Natural killer cell (primary cell): Measurements from ENCODE around the gene NTSR2. TPM values are rescaled to one million over a fixed set of nuclear protein-coding genes. Genes with fewer than 3 reads are reported as not detected.

Source experiments
- ATAC-seq, 3 donors: fragments of 150-1000 bp in 2 of 3; fragments of 200-7000 bp in 1 of 3; cut with Tn5 transposase; 1 replicate in 1 of 3; 2 replicates in 2 of 3; pipeline ENCODE4 v1.10.0; 2021; ENCODE audit warnings: mild to moderate bottlenecking in 2 of 3, moderate library complexity in 2 of 3
- DNase-seq, 2 donors: peaks; one replicate each; pipeline versions ENCODE4 v3.0.0 to v3.0.0-alpha.2; 2013 to 2021; ENCODE audit warnings: mixed read lengths in 1 of 2
- H3K27ac ChIP-seq: one replicate; pipeline ENCODE4 v1.5.1; 2013; ENCODE audit warnings: mild to moderate bottlenecking, low read length
- H3K27me3 ChIP-seq: one replicate; pipeline ENCODE4 v1.6.1; 2013; ENCODE audit warnings: low read length; ENCODE audit not compliant: control insufficient read depth, insufficient read depth
- H3K36me3 ChIP-seq: one replicate; pipeline ENCODE4 v1.6.1; 2013; ENCODE audit warnings: low read length; ENCODE audit not compliant: control insufficient read depth, insufficient read depth
- H3K4me1 ChIP-seq: one replicate; pipeline ENCODE4 v1.6.1; 2013; ENCODE audit warnings: low read length; ENCODE audit not compliant: control insufficient read depth, insufficient read depth
- H3K4me3 ChIP-seq: one replicate; pipeline ENCODE4 v1.5.1; 2013; ENCODE audit warnings: low read length
- H3K9me3 ChIP-seq: one replicate; pipeline ENCODE4 v1.6.1; 2013; ENCODE audit warnings: low read length; ENCODE audit not compliant: control insufficient read depth, insufficient read depth
- H3K27ac Mint-ChIP-seq, 2 donors: one replicate each; pipeline ENCODE4 v1.8.0; 2022; ENCODE audit warnings: mild to moderate bottlenecking in 2 of 2, mixed read lengths in 2 of 2, moderate library complexity in 1 of 2
- H3K27me3 Mint-ChIP-seq, 2 donors: one replicate each; pipeline ENCODE4 v1.8.0; 2022; ENCODE audit warnings: low read depth in 2 of 2, mixed read lengths in 2 of 2
- H3K36me3 Mint-ChIP-seq: one replicate; pipeline ENCODE4 v1.8.0; 2022; ENCODE audit warnings: mixed read lengths
- H3K4me1 Mint-ChIP-seq, 2 donors: one replicate each; pipeline ENCODE4 v1.8.0; 2022; ENCODE audit warnings: mixed read lengths in 2 of 2
- H3K4me3 Mint-ChIP-seq: one replicate; pipeline ENCODE4 v1.8.0; 2022; ENCODE audit warnings: mild to moderate bottlenecking, moderate library complexity, mixed read lengths
- H3K9me3 Mint-ChIP-seq, 2 donors: one replicate each; pipeline ENCODE4 v1.8.0; 2022; ENCODE audit warnings: mixed read lengths in 2 of 2
- CTCF ChIP-seq: fragments of 200-600 bp; IDR thresholded peaks from one replicate; pipeline ENCODE4 v1.8.0; 2022; ENCODE audit warnings: antibody characterized with exemption
- WGBS: methylation state at CpG from one replicate; pipeline ENCODE4 v1.1.7; 2013; ENCODE audit warnings: missing lambda C conversion rate; ENCODE audit not compliant: insufficient coverage; 5-methylcytosine and 5-hydroxymethylcytosine counted together
- intact Hi-C: fragments of 100-400 bp; cut with micrococcal nuclease; formaldehyde crosslinking; loops from one replicate; pipeline ENCODE4 v1.14.2; 2022
- total RNA-seq, 4 donors: library from RNA; stranded (reverse); fragments of 120-200 nt in 1 of 4; gene quantifications; one replicate each; pipeline versions ENCODE4 v1.2.3 to v1.2.4, GENCODE V29; 2013 to 2022

NTSR2 gene
- total RNA-seq, 3 donors from 2014 or later (not counting 1 experiment from before 2014, with no cell fraction given) = not detected

DNA sequence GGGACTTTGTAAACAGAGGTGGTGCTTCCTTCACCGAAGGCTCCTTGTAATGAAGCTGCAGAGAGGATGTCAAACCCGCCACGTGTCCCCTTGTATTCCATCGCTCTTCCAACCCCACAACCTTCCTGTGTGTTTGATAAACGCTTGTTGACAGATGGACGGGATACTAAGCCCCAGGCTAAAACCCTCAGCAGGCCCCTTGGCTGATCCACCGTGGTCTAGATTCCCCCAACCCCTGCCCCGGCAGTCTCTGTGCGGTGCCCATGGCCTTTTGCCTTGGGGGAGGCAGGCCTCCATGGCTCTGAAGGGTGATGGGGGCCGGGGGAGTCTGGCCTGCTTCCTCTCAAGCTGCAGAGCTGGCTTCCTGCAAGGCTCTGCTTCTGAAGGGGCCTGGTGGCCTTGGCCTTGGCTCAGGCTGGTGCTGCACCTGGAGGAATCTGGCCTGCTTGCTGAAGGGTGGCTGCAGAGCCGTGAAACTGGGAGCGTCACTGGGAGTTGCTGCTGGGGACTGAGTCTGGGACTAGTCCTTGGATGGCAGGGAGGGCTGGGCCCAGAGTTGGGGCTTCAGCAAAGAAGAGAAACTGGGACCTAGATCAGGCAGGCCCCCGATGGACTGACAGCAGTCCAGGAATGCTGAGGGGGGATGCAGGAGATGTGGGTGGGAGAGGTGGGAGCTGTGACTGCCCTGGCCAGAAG is 9.6 kb upstream of the NTSR2 start:
- no peak for DNase-seq
- WGBS = 88% methylated on average over 13 of the region's 13 CpGs
- intact Hi-C loops = no loop called here

DNA sequence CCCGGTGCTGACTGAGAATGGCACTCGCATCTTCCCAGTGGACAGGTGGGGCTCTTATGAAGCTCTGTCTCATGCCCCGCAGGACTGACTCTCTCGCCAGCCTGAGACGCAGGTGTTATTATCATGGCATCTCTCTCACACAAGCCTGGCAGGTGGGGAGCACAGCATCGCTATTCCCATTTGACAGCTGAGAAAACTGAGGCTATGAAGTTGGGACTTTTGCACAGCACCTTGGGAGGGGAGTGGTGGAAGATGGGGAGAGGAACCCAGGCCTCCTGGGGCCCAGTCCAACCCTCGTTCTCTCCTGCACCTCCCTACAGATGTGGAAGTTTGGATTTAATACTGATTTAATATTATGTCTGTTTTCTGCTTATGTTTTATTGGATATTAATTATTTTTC is 9.0 kb upstream of the NTSR2 start:
- H3K27me3 ChIP-seq = peaks cover 8% of the 10 kb centered on the region
- 74% methylated on average over 6 of the region's 7 CpGs for WGBS

More for the DNA sequence above, 9.6 kb upstream of the NTSR2 start:
- ATAC-seq = no peak
- no peak for TF ChIP-seq CTCF
- no peaks in the 10 kb centered on the region for H3K9me3 ChIP-seq
- peaks cover 34 to 37% of the 10 kb centered on the region in 2 donors for H3K27me3 Mint-ChIP-seq
- no peaks in the 10 kb centered on the region for H3K4me1 ChIP-seq
- H3K4me3 ChIP-seq = no peak overlapping the region
- H3K27me3 ChIP-seq = peaks cover 8% of the 10 kb centered on the region
- H3K36me3 Mint-ChIP-seq = no peaks in the 10 kb centered on the region
- no peaks in the 10 kb centered on the region for H3K9me3 Mint-ChIP-seq
- no peaks in the 10 kb centered on the region for H3K4me1 Mint-ChIP-seq
- no peaks in the 10 kb centered on the region for H3K36me3 ChIP-seq
- no peak overlapping the region for H3K4me3 Mint-ChIP-seq
- no peak overlapping the region for H3K27ac ChIP-seq
- H3K27ac Mint-ChIP-seq = no peak overlapping the region

DNA sequence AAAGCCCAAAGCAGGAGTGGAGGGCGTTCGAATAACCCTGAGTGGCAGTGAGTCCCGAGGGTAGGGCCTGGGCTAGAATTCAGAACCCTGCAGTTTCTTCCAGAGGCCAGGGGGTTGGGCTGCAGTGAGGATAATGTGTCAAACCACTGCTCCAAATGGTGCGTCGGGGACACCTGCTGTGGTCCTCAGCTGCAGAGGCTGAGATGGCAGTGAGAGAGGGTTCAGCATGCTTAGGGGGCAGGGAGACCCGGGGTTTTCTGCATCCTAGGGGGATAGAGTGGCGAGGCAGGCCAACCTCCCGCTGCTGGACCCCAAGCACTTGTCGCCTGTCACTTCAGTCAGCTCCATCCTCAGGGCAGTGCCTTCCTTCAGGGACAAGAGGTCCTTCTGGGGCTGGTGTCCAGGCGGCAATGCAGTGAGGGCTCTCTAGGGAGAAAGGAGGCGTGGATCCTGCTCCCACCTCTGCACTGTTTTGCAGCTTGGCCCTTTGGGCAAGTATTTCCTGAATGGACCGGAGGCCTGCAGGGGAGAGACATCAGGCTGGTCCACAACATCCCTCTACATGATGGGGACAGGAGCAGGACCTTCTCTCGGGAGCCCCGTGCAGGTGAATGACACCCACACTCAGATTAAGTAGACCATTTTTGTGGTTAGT is 8.4 kb upstream of the NTSR2 start:
- Mint-ChIP-seq H3K4me1 (no peaks in the 10 kb centered on the region), H3K27ac (no peak overlapping the region), H3K36me3 (no peaks in the 10 kb centered on the region), H3K9me3 (no peaks in the 10 kb centered on the region), H3K27me3 (peaks cover 33 to 37% of the 10 kb centered on the region in 2 donors), H3K4me3 (no peak overlapping the region)
- DNase-seq (no peak), ATAC-seq (no peak)
- TF ChIP-seq CTCF = no peak
- intact Hi-C loops = no loop called here
- H3K27me3 ChIP-seq = peaks cover 8% of the 10 kb centered on the region
- H3K4me1 ChIP-seq = no peaks in the 10 kb centered on the region
- no peaks in the 10 kb centered on the region for H3K36me3 ChIP-seq
- 77% methylated on average over 14 of the region's 14 CpGs for WGBS
- no peak overlapping the region for H3K4me3 ChIP-seq
- H3K27ac ChIP-seq = no peak overlapping the region
- H3K9me3 ChIP-seq = no peaks in the 10 kb centered on the region

More for the DNA sequence above, 9.0 kb upstream of the NTSR2 start:
- H3K4me3 Mint-ChIP-seq = no peak overlapping the region
- peaks cover 33 to 38% of the 10 kb centered on the region in 2 donors for H3K27me3 Mint-ChIP-seq
- no peak overlapping the region for H3K27ac Mint-ChIP-seq
- H3K4me1 Mint-ChIP-seq = no peaks in the 10 kb centered on the region
- no peaks in the 10 kb centered on the region for H3K9me3 Mint-ChIP-seq
- H3K27ac ChIP-seq = no peak overlapping the region
- H3K9me3 ChIP-seq = no peaks in the 10 kb centered on the region
- TF ChIP-seq CTCF = no peak
- DNase-seq = no peak
- H3K36me3 ChIP-seq = no peaks in the 10 kb centered on the region
- H3K36me3 Mint-ChIP-seq = no peaks in the 10 kb centered on the region
- no peak overlapping the region for H3K4me3 ChIP-seq
- no peak for ATAC-seq
- H3K4me1 ChIP-seq = no peaks in the 10 kb centered on the region
- intact Hi-C loops = no loop called here
